Activated T-cell treated with anti-CD3 and anti-CD28 coated beads, Interleukin-2, amount 50 U/mL, for 4 hours (primary cell): ENCODE measurements around the gene SECISBP2. TPM values are rescaled to one million over a fixed set of nuclear protein-coding genes. Genes with fewer than 3 reads are reported as not detected.
A peak's percentile ranks its signal among the peaks of the same experiment; 100 is the strongest.

Source experiments
- ATAC-seq, 2 donors: fragments of 200-7000 bp; cut with Tn5 transposase; one replicate each; pipeline ENCODE4 v1.10.0; 2021
- DNase-seq: peaks from one replicate; pipeline ENCODE4 v3.0.0-alpha.2; 2020
- H3K27me3 Mint-ChIP-seq: one replicate; pipeline ENCODE4 v1.8.0; 2021; ENCODE audit warnings: low read depth, mixed read lengths
- H3K36me3 Mint-ChIP-seq: one replicate; pipeline ENCODE4 v1.8.0; 2022; ENCODE audit warnings: mixed read lengths; ENCODE audit not compliant: insufficient read depth
- H3K4me1 Mint-ChIP-seq: one replicate; pipeline ENCODE4 v1.8.0; 2021; ENCODE audit warnings: low read depth, mixed read lengths
- H3K4me3 Mint-ChIP-seq: one replicate; pipeline ENCODE4 v1.8.0; 2021; ENCODE audit warnings: mild to moderate bottlenecking, moderate library complexity, mixed read lengths
- H3K9me3 Mint-ChIP-seq: one replicate; pipeline ENCODE4 v1.8.0; 2021; ENCODE audit warnings: mixed read lengths
- total RNA-seq, 3 donors: library from RNA; stranded (reverse); gene quantifications; one replicate each; pipeline ENCODE4 v1.2.1, GENCODE V29; 2021

SECISBP2 gene
- total RNA-seq, 3 donors from 2014 or later, result 34.7 to 36.3 (median 35.1) TPM

- Mint-ChIP-seq H3K27me3 (no peaks in the 10 kb centered on the region), H3K4me1 (peaks cover 38% of the 10 kb centered on the region), H3K4me3 (no peak overlapping the region), H3K36me3 (peaks cover 60% of the 10 kb centered on the region), H3K9me3 (no peaks in the 10 kb centered on the region)
- DNase-seq (no peak), ATAC-seq (peak in 1 of 2 donors; percentile 20)
These were observed 64.0 kb downstream of the SECISBP2 start for GRCh38 chr9:89382026-89382986.

- Mint-ChIP-seq H3K4me3 (no peak overlapping the region), H3K9me3 (no peaks in the 10 kb centered on the region), H3K27me3 (no peaks in the 10 kb centered on the region), H3K4me1 (peaks cover 38% of the 10 kb centered on the region), H3K36me3 (peaks cover 56% of the 10 kb centered on the region)
- ATAC-seq (peak; percentile 3 to 29), DNase-seq (no peak)
These were observed 64.9 kb downstream of the SECISBP2 start for GRCh38 chr9:89383030-89383720.

GRCh38 chr9:89383721-89384300, 65.5 kb downstream of the SECISBP2 start:
- Mint-ChIP-seq H3K4me1 (peaks cover 38% of the 10 kb centered on the region), H3K9me3 (no peaks in the 10 kb centered on the region), H3K27me3 (no peaks in the 10 kb centered on the region), H3K4me3 (no peak overlapping the region), H3K36me3 (peaks cover 50% of the 10 kb centered on the region)
- DNase-seq, result no peak
- no peak for ATAC-seq

GRCh38 chr9:89384783-89385182, 66.5 kb downstream of the SECISBP2 start:
- ATAC-seq, result no peak
- peaks cover 47% of the 10 kb centered on the region for H3K36me3 Mint-ChIP-seq
- DNase-seq, result no peak
- no peaks in the 10 kb centered on the region for H3K27me3 Mint-ChIP-seq
- no peak overlapping the region for H3K4me3 Mint-ChIP-seq
- H3K9me3 Mint-ChIP-seq, result no peaks in the 10 kb centered on the region
- peaks cover 32% of the 10 kb centered on the region for H3K4me1 Mint-ChIP-seq

- ATAC-seq (no peak), DNase-seq (no peak)
- no peaks in the 10 kb centered on the region for H3K27me3 Mint-ChIP-seq
- H3K36me3 Mint-ChIP-seq, result peaks cover 54% of the 10 kb centered on the region
- H3K9me3 Mint-ChIP-seq, result no peaks in the 10 kb centered on the region
- no peak overlapping the region for H3K4me3 Mint-ChIP-seq
- H3K4me1 Mint-ChIP-seq, result peaks cover 24% of the 10 kb centered on the region
These were observed 67.9 kb downstream of the SECISBP2 start for GRCh38 chr9:89386206-89386605.

- ATAC-seq, result no peak
- peaks cover 52% of the 10 kb centered on the region for H3K36me3 Mint-ChIP-seq
- no peaks in the 10 kb centered on the region for H3K27me3 Mint-ChIP-seq
- H3K9me3 Mint-ChIP-seq, result no peaks in the 10 kb centered on the region
- H3K4me1 Mint-ChIP-seq, result peaks cover 20% of the 10 kb centered on the region
- no peak overlapping the region for H3K4me3 Mint-ChIP-seq
- no peak for DNase-seq
These were observed 68.5 kb downstream of the SECISBP2 start for GRCh38 chr9:89386797-89387196.

GRCh38 chr9:89387197-89387849, 69.0 kb downstream of the SECISBP2 start:
- Mint-ChIP-seq H3K9me3 (no peaks in the 10 kb centered on the region), H3K4me1 (peaks cover 17% of the 10 kb centered on the region), H3K4me3 (no peak overlapping the region), H3K36me3 (peaks cover 53% of the 10 kb centered on the region), H3K27me3 (no peaks in the 10 kb centered on the region)
- DNase-seq (no peak), ATAC-seq (no peak)

- ATAC-seq, result no peak
- no peak overlapping the region for H3K4me3 Mint-ChIP-seq
- peaks cover 56% of the 10 kb centered on the region for H3K36me3 Mint-ChIP-seq
- no peaks in the 10 kb centered on the region for H3K9me3 Mint-ChIP-seq
- H3K27me3 Mint-ChIP-seq, result no peaks in the 10 kb centered on the region
- peaks cover 9% of the 10 kb centered on the region for H3K4me1 Mint-ChIP-seq
- no peak for DNase-seq
These were observed 70.0 kb downstream of the SECISBP2 start for GRCh38 chr9:89388084-89388867.

- H3K4me3 Mint-ChIP-seq, result no peak overlapping the region
- H3K36me3 Mint-ChIP-seq, result peaks cover 57% of the 10 kb centered on the region
- peaks cover 6% of the 10 kb centered on the region for H3K4me1 Mint-ChIP-seq
- H3K27me3 Mint-ChIP-seq, result no peaks in the 10 kb centered on the region
- ATAC-seq (no peak), DNase-seq (no peak)
- no peaks in the 10 kb centered on the region for H3K9me3 Mint-ChIP-seq
These were observed 70.5 kb downstream of the SECISBP2 start for GRCh38 chr9:89388868-89389177.

GRCh38 chr9:89390068-89390555, 71.8 kb downstream of the SECISBP2 start:
- H3K9me3 Mint-ChIP-seq, result no peaks in the 10 kb centered on the region
- peaks cover 63% of the 10 kb centered on the region for H3K36me3 Mint-ChIP-seq
- H3K4me1 Mint-ChIP-seq, result no peaks in the 10 kb centered on the region
- no peaks in the 10 kb centered on the region for H3K27me3 Mint-ChIP-seq
- no peak for ATAC-seq
- H3K4me3 Mint-ChIP-seq, result no peak overlapping the region
- no peak for DNase-seq

GRCh38 chr9:89390578-89391116, 72.3 kb downstream of the SECISBP2 start:
- no peak for ATAC-seq

GRCh38 chr9:89391585-89391984, 73.3 kb downstream of the SECISBP2 start:
- H3K4me1 Mint-ChIP-seq, result no peaks in the 10 kb centered on the region
- H3K9me3 Mint-ChIP-seq, result no peaks in the 10 kb centered on the region
- no peak overlapping the region for H3K4me3 Mint-ChIP-seq
- H3K27me3 Mint-ChIP-seq, result no peaks in the 10 kb centered on the region
- H3K36me3 Mint-ChIP-seq, result peaks cover 62% of the 10 kb centered on the region
- DNase-seq (no peak), ATAC-seq (no peak)

More at GRCh38 chr9:89390578-89391116, 72.3 kb downstream of the SECISBP2 start:
- Mint-ChIP-seq H3K27me3 (no peaks in the 10 kb centered on the region), H3K4me1 (no peaks in the 10 kb centered on the region), H3K36me3 (peaks cover 64% of the 10 kb centered on the region), H3K9me3 (no peaks in the 10 kb centered on the region), H3K4me3 (no peak overlapping the region)
- no peak for DNase-seq

GRCh38 chr9:89394412-89394811, 76.1 kb downstream of the SECISBP2 start:
- ATAC-seq (no peak), DNase-seq (no peak)
- peaks cover 71% of the 10 kb centered on the region for H3K36me3 Mint-ChIP-seq
- no peaks in the 10 kb centered on the region for H3K4me1 Mint-ChIP-seq
- no peaks in the 10 kb centered on the region for H3K27me3 Mint-ChIP-seq
- no peak overlapping the region for H3K4me3 Mint-ChIP-seq
- H3K9me3 Mint-ChIP-seq, result no peaks in the 10 kb centered on the region
